ENCODE measurements around the gene C2CD3.
"Not testable (repeated sequence)": the region's sequence is repeated elsewhere in the genome, so short reads cannot be mapped to it uniquely, and the experiment has no call there.

Gene C2CD3

GRCh38 chr11:74159642-74160041 lies 11.2 kb downstream of the C2CD3 start:
- DNase-seq (ENCODE audit: extremely low read depth in 1 of 2, low read depth in 1 of 2) = no peak

GRCh38 chr11:74157169-74157568 lies 13.6 kb downstream of the C2CD3 start:
- DNase-seq (ENCODE audit: extremely low read depth in 1 of 2, low read depth in 1 of 2) = no peak

GRCh38 chr11:74154620-74155281 lies 16.1 kb downstream of the C2CD3 start:
- DNase-seq (ENCODE audit: extremely low read depth in 1 of 2, low read depth in 1 of 2) = no peak

GRCh38 chr11:74153224-74153623 lies 17.6 kb downstream of the C2CD3 start:
- DNase-seq (ENCODE audit: extremely low read depth in 1 of 2, low read depth in 1 of 2) = no peak

GRCh38 chr11:74147199-74147929 lies 23.4 kb downstream of the C2CD3 start:
- no peak for DNase-seq (ENCODE audit: extremely low read depth in 1 of 2, low read depth in 1 of 2)

- no peak for DNase-seq (ENCODE audit: extremely low read depth in 1 of 2, low read depth in 1 of 2)
These were observed 26.2 kb downstream of the C2CD3 start for GRCh38 chr11:74144592-74144991.

GRCh38 chr11:74142624-74143023 lies 28.2 kb downstream of the C2CD3 start:
- DNase-seq (ENCODE audit: extremely low read depth in 1 of 2, low read depth in 1 of 2) = no peak

- no peak for DNase-seq (ENCODE audit: extremely low read depth in 1 of 2, low read depth in 1 of 2)
These were observed 28.9 kb downstream of the C2CD3 start for GRCh38 chr11:74141908-74142307.

GRCh38 chr11:74141241-74141695 lies 29.5 kb downstream of the C2CD3 start:
- DNase-seq (ENCODE audit: extremely low read depth in 1 of 2, low read depth in 1 of 2) = no peak

GRCh38 chr11:74139919-74140431 lies 30.8 kb downstream of the C2CD3 start:
- DNase-seq (ENCODE audit: extremely low read depth in 1 of 2, low read depth in 1 of 2) = not testable (repeated sequence)

GRCh38 chr11:74139151-74139918 lies 31.5 kb downstream of the C2CD3 start:
- DNase-seq (ENCODE audit: extremely low read depth in 1 of 2, low read depth in 1 of 2) = no peak

- no peak for DNase-seq (ENCODE audit: extremely low read depth in 1 of 2, low read depth in 1 of 2)
These were observed 32.2 kb downstream of the C2CD3 start for GRCh38 chr11:74138572-74138971.

- no peak for DNase-seq (ENCODE audit: extremely low read depth in 1 of 2, low read depth in 1 of 2)
These were observed 32.8 kb downstream of the C2CD3 start for GRCh38 chr11:74138021-74138420.

GRCh38 chr11:74135127-74135840 lies 35.5 kb downstream of the C2CD3 start:
- DNase-seq (ENCODE audit: extremely low read depth in 1 of 2, low read depth in 1 of 2) = no peak

- DNase-seq (ENCODE audit: extremely low read depth in 1 of 2, low read depth in 1 of 2) = no peak
These were observed 36.1 kb downstream of the C2CD3 start for GRCh38 chr11:74134661-74135060.

- no peak for DNase-seq (ENCODE audit: extremely low read depth in 1 of 2, low read depth in 1 of 2)
These were observed 37.4 kb downstream of the C2CD3 start for GRCh38 chr11:74133436-74133835.

- DNase-seq (ENCODE audit: extremely low read depth in 1 of 2, low read depth in 1 of 2) = no peak
These were observed 38.0 kb downstream of the C2CD3 start for GRCh38 chr11:74132833-74133232.

- not testable (repeated sequence) for DNase-seq (ENCODE audit: extremely low read depth in 1 of 2, low read depth in 1 of 2)
These were observed 41.7 kb downstream of the C2CD3 start for GRCh38 chr11:74129121-74129520.

GRCh38 chr11:74123008-74123448 lies 47.8 kb downstream of the C2CD3 start:
- no peak for DNase-seq (ENCODE audit: extremely low read depth in 1 of 2, low read depth in 1 of 2)

GRCh38 chr11:74121804-74122203 lies 49.0 kb downstream of the C2CD3 start:
- no peak for DNase-seq (ENCODE audit: extremely low read depth in 1 of 2, low read depth in 1 of 2)

Data from activated CD8-positive, alpha-beta memory T cell treated with anti-CD3 and anti-CD28 coated beads for 1 hour (primary cell).